GM12865 (cell line): Measurements from ENCODE around the gene ADRB2.

Experiments used
- DNase-seq: peaks from one replicate; pipeline ENCODE4 v3.0.0; 2010; ENCODE audit warnings: low read depth
- H3K4me3 ChIP-seq: 2 replicates; pipeline ENCODE4 v1.5.1; 2011; ENCODE audit warnings: mild to moderate bottlenecking, low read depth, low read length, control low read depth
- TF ChIP-seq, protein P1 (sequence below): IDR thresholded peaks from 2 replicates; pipeline ENCODE4 v1.5.1; 2011; ENCODE audit warnings: low read length, control low read depth, low read depth, inconsistent platforms; ENCODE audit not compliant: insufficient read depth; ENCODE audit errors: missing control alignments

The ADRB2 gene

DNA sequence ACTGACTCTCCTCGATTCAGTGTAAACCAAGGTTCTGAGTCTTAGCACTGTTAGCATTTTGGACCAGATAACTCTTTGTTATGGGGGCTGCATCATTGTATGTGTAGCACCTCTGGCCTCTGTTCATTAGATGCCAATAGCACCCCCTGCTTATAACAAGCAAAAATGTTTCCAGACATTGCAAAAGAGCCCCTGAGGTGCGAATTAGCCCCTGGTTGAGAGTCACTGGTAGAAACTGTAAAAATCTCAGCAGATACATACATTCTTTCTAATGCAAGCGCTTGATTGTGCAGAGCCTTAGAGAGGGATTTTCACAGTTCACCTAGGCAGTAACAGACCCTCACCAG, 2.8 kb downstream of the ADRB2 start:
- DNase-seq: no peak
- H3K4me3 ChIP-seq: no peak overlapping the region
- TF ChIP-seq, protein P1, sequence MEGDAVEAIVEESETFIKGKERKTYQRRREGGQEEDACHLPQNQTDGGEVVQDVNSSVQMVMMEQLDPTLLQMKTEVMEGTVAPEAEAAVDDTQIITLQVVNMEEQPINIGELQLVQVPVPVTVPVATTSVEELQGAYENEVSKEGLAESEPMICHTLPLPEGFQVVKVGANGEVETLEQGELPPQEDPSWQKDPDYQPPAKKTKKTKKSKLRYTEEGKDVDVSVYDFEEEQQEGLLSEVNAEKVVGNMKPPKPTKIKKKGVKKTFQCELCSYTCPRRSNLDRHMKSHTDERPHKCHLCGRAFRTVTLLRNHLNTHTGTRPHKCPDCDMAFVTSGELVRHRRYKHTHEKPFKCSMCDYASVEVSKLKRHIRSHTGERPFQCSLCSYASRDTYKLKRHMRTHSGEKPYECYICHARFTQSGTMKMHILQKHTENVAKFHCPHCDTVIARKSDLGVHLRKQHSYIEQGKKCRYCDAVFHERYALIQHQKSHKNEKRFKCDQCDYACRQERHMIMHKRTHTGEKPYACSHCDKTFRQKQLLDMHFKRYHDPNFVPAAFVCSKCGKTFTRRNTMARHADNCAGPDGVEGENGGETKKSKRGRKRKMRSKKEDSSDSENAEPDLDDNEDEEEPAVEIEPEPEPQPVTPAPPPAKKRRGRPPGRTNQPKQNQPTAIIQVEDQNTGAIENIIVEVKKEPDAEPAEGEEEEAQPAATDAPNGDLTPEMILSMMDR: no peak

DNA sequence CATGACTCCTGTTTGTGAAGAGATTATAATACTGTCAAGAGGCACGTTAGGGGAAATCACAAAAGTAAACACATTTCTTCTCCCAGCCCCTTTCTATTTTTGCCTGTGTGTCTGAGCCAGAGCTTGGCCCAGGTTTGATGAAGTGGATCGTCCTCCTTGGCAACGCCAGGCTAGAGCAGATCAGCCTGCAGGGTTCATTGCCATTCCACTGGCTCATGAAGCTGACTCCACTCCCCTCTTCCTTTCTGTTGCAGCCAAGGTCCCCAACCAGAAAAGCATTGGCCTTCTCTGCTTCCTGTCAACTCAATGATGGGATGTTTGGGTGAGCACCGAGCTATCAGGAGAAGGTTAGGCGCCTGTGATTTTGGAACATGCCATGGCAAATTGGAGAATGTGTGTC, 3.3 kb downstream of the ADRB2 start:
- TF ChIP-seq, protein P1: no peak
- no peak overlapping the region for H3K4me3 ChIP-seq
- no peak for DNase-seq

DNA sequence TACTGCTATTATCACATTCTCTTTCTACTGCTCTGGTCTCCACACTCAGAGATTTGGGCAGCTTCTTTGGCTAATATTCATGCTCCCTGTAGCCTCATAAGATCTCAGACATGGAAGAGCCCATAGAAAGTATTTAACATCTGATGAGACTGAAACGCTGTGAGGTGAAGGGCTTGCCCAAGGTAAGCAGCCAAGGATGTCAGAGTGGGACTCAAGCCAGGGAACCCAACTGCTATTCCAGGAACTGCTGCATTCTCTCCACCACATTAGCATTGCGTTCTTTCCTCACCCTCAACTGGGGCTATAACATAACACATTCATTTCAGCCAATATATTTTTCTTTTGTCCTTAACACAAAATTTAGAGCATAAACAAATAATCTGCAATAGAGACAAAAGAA, 3.8 kb downstream of the ADRB2 start:
- TF ChIP-seq, protein P1: no peak
- H3K4me3 ChIP-seq: no peak overlapping the region
- no peak for DNase-seq

DNA sequence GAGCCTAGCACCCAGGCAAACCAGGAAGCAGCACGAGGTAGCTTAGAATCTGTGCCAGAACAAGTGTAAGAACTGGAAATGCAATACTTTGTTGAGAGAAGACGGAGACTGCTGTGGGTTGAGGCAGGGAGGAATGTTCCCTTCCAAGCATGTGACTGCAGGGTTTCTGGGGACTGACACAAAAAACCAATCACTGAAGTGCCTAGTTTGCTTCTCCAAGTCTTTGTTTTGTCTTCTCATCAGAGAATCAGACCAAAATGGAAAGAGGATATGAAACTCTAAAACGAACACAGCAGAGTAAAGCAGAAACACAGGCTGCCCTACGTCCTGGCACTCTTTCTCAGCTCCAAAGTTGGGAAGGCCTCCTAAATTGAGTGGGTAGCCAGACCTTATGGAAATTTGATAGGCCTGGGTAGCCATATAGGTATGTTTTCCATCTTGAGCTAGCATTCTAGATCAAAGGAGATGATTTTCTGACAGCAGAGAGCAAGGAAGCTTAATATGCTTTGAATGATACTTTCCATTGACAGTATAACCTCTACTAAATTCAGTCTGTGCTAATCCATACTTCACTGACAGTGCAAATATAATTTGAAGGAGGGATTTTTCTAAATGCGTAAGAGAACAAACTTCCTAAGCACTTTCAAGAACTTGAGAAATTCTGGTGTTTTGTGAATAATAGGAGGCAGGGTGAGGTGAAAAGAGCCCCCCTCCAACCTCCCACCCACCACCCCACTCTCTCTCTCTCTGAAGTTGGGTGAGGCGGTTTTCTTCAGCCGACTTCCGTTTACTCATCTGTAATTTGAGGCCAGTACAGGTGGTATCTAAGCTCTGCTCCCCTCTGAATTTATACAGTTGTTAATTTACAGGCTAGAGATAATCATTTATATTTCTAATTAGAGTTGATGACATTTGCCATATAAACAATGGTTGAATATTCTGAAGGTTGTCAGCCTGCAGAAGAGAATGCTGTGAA, 5.5 kb downstream of the ADRB2 start:
- H3K4me3 ChIP-seq: no peak overlapping the region
- TF ChIP-seq, protein P1: no peak

DNA sequence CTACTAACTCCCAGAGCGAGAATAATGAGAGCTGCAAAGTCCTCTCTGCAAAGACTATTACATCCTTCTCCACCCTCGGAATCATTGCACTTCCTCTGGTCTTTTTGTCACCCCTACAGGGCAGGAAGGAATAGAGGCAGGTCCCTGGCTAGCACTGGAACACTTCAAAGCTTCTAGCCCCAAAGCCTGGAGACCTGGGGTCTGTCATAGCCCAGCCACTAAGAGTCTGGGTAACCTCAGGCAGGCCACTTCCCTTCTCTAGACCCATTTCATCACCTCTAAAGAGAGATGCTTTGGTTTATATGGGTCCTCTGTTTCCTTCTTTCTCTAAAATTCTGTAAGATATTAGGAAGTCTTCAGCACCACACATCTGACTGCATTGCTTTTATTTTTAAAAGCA, 6.7 kb downstream of the ADRB2 start:
- TF ChIP-seq, protein P1: no peak
- H3K4me3 ChIP-seq: no peak overlapping the region
- DNase-seq: no peak

More for the DNA sequence above, 5.5 kb downstream of the ADRB2 start:
- peak; percentile 62 for DNase-seq

DNA sequence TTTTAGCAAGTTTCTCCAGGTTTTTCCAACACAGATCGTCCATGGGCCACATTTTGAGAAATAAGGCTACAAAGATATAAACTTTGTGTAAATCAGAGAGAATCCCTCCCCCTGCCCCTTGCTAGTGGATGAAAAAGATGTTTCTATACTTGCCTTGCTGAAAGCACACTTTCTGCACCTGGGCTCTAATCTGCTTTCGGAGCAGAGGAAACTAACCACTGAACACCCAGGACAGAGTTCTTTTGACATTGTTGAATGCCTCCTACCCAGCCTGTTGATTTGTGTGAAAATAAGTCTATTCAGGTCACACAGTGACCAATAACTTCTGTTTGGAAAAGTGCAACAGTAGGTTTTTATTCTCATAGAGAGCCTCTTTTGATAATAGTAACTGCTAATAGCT, 7.5 kb downstream of the ADRB2 start:
- TF ChIP-seq, protein P1: no peak
- peak; percentile 32 for DNase-seq
- no peak overlapping the region for H3K4me3 ChIP-seq
